Activated CD4-positive, alpha-beta T cell treated with anti-CD3 and anti-CD28 coated beads, Interleukin-2, amount 50 U/mL, for 16 hours (primary cell): ENCODE data around the gene POLG2.
"Not testable (repeated sequence)": the region's sequence is repeated elsewhere in the genome, so short reads cannot be mapped to it uniquely, and the experiment has no call there.

Source experiments
- DNase-seq: peaks from one replicate; pipeline ENCODE4 v3.0.0-alpha.2; 2020

Gene POLG2

GRCh38 chr17:64480951-64481350, 15.9 kb downstream of the POLG2 start:
- DNase-seq, result no peak

DNA sequence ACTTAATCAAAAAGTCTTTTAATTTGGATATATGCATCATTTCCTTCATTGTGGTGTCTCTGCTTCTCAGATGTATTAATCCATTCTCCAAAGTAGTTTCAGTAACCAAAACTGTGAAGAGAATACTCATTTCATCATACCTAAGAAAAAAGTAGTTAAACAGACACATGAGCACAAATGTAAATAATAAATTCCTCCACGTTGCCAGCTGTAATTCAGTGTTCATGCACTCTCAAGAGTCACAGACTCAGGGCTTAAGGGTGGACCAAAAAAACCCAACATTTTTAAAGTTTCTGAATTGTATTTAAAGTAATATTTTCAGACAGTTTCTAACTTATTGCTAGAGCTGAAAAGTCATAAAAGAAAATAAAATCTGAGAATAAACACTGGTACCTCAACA, 19.0 kb downstream of the POLG2 start:
- DNase-seq, result no peak

GRCh38 chr17:64472564-64472963, 24.3 kb downstream of the POLG2 start:
- no peak for DNase-seq

- DNase-seq, result no peak
Measured at GRCh38 chr17:64471440-64471839, 25.4 kb downstream of the POLG2 start.

DNA sequence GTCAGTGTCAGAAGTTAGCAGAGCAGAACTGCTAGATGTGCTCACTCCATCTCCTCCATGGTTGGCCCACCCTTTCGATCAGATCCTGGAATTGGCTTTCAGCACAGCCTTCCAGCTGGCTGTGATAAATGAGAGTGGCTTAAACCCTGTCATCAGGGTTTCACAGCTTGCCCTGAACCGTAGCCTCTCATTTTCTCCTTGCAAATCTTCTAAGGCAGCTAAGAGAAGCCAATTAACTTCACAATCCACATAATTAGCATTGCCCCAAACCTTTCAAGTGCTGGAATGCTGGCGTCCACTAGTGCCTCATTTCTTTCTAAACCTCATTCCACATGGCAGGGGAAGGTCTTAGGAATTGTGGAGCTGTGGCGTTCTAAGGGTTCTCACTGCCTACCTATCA, 26.2 kb downstream of the POLG2 start:
- no peak for DNase-seq

GRCh38 chr17:64466834-64467233, 30.0 kb downstream of the POLG2 start:
- not testable (repeated sequence) for DNase-seq

DNA sequence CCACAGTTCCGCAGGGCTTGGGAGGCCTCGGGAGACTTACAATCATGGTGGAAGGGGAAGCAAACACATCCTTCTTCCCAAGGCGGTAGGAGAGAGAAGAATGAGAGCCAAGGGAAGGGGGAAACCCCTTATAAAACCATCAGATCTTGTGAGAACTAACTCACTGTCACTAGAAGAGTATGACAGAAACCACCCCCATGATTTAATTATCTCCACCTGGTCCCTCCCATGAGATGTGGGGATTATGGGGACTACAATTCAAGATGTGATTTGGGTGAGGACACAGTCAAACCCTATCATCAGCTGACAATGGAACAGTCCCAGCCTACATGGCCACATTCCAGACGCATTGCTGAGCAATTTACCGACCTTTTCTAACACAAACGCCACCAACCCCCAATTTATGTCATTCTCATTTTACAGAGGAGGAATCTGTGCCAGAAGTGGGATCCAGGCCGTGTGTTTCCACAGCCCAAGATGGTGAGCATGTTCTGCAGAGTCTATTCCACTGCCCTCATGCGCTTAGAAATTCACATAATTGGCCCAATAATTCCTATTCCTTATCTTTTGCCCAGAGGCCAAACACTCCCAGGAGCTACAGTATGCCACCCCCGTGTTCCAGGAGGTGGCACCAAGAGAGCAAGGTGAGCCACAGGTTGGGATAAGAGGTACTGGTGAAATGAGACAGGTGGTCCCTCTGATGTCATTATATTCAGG, 30.7 kb downstream of the POLG2 start:
- DNase-seq, result no peak

DNA sequence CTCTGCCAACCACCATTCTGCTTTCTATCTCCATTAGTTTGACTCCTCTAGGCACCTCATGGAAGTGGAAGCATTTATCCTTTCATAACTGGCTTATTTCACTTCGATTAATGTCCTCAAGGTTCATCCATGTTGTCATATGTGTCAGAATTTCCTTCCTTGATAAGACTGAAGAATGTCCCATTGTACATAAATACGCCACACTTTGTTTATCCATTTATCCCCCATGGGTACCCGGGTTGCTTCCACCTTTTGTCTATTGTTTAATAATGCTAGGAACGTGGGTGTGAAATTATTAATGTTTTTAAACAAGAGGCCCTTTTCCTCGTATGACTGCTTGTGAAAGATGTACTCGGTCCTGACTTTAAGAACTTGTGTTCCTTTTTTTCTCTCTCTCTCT, 35.1 kb downstream of the POLG2 start:
- DNase-seq, result no peak

DNA sequence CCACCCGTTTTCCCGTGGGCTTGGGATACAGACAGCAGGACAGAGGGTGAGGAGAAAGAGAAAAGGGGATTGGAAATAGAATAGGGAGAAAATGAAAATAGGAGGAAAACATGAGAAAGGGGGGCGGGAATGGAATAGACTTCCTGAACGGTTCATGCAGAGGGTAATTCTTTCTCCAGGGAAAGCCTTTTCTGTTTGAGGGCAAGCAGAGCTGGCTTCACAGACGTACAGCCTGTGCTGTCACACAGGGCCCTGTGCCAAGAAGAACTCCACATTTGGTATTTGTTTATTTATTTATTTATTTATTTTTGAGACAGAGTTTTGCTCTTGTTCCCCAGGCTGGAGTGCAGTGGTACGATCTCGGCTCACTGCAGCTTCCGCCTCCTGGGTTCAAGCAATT, 35.9 kb downstream of the POLG2 start:
- no peak for DNase-seq

GRCh38 chr17:64459818-64460217, 37.0 kb downstream of the POLG2 start:
- not testable (repeated sequence) for DNase-seq

DNA sequence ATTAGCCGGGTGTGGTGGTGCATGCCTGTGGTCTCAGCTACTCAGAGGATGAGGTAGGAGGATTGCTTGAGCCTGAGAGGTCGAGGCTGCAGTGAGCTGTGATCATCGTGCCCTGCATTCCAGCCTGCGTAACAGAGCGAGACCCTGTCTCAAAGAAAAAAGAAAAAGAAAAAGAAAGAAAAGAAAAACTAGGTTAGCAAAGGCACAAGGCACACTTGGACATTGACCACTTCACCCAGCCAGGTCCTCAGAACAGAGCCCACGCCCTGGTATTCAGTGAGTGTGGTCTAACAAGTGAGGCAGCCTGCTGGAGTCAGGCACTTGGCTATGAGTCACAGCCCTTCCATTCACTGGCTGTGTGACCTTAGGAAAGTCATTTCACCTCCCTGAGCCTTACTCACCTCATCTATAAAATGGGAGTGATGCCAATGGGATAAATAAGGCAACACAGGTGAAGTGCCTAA, 37.5 kb downstream of the POLG2 start:
- no peak for DNase-seq

DNA sequence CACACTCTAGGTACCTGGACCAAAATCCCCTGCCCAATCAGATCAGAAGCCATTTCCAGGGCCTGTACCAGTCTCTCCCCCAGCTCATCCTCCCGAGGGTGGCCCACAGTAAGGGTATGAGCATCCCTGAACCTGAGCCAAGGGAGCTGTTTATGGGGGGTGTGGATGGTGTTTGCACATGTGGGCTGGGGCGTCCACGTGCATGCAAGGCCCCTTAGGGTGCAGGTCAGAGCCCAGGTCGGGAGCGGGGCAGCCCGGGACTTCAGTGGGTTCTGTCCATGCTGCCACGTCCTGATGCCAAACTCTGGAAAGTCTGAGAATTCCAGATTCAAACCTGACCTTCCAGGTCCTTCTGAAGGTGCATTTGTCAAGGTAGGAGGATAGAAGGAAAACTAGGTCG, 38.1 kb downstream of the POLG2 start:
- no peak for DNase-seq

- DNase-seq, result no peak
Measured at GRCh38 chr17:64457156-64457555, 39.7 kb downstream of the POLG2 start.

DNA sequence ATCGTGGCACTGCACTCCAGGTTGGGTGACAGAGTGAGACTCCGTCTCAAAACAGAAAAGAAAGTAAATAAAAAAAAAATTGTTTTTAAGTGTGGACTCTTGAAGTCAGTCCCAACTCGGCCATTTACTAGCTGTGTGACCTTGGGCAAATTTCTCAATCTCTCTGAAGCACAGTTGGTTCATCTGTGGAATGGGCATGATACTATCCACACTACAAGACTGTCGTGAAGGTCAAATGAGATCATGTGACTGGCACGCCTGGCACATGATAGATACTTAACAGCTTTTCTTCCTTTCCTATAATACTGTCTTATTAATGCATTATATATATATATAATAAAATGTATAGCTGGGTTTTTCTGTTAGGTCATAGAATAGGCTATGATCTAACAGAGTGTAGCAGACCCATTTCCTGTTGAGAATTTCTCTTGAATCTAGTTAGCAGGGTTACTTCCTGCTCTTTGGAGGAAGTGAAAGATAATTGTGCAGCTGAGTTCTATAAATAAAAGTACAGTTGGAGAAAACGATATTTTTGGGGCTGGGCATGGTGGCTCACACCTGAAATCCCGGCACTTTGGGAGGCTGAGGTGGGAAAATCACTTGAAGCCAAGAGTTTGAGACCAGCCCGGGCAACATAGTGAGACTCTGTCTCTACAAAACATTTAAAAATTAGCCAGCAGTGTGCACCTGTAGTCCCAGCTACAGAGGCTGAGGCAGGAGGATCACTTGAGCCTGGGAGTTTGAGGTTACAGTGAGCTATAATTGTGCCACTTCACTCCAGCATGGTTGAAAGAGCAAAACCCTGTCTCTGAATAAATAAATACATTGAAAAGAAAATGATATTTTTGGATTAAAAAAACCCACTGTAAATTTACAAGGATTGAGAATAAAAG, 40.6 kb downstream of the POLG2 start:
- DNase-seq, result no peak

DNA sequence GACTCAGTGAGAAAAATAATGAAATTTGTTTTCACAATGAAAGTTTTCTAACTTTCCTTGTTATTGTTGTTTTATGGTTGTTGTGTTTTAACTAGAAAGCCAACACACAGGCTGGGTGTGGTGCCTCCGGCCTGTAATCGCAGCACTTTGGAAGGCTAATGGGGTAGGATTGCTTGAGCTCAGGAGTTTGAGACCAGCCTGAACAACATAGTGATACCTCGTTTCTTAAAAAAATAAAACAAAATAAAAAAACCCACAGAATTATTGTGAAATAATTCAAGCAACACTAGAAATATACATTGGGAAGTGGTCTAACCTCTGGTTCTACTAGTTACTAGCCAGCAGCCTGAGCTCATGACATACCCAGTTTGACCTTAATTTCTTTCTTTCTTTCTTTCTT, 47.3 kb downstream of the POLG2 start:
- DNase-seq, result no peak

DNA sequence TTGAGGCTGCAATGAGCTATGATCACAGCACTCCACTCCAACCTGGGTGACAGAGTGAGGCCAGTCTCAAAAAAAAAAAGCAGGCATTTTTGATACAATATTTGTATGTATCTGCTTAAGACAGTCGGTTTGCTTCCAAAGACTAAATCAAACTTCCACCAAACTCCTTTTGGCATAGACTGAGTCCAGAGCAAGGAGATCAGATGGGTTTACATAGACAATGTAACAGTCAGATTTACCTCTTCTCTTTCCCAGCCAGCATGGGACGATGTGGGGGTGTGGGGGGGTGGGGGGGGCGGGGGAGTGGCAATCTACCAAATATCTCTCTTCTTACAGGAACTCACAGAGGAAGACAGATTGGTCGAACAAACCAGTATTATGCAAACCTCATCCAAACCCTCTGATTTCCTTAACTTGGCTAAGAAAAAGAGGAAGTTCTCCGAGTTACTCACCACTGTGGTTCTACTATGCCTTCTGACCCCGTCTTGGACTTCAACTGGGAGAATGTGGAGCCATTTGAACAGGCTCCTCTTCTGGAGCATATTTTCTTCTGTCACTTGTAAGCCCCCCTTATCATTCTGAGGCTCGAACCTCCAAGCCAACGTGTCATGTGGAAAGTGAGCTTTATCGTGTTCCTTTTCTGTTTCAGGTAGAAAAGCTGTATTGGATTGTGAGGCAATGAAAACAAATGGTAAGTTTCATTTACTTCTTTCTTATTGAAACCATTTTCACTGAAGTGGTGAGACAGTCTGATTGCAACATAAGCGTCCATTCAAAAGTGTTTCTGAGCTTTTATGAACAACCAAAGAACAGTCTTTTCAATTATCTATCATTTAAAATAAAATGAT, 48.0 kb downstream of the POLG2 start, which contains the start of gene MILR1:
Gene MILR1, plus strand, starts transcription at position 451 of the 848 bp plus-strand sequence. Its CDS starts 54 bp downstream, at position 505.
- no peak for DNase-seq

GRCh38 chr17:64447526-64447925, 49.3 kb downstream of the POLG2 start:
- DNase-seq, result peak; percentile 77

- DNase-seq, result no peak
Measured at GRCh38 chr17:64443086-64443760, 53.6 kb downstream of the POLG2 start.

GRCh38 chr17:64442541-64442971, 54.3 kb downstream of the POLG2 start:
- peak; percentile 21 for DNase-seq

DNA sequence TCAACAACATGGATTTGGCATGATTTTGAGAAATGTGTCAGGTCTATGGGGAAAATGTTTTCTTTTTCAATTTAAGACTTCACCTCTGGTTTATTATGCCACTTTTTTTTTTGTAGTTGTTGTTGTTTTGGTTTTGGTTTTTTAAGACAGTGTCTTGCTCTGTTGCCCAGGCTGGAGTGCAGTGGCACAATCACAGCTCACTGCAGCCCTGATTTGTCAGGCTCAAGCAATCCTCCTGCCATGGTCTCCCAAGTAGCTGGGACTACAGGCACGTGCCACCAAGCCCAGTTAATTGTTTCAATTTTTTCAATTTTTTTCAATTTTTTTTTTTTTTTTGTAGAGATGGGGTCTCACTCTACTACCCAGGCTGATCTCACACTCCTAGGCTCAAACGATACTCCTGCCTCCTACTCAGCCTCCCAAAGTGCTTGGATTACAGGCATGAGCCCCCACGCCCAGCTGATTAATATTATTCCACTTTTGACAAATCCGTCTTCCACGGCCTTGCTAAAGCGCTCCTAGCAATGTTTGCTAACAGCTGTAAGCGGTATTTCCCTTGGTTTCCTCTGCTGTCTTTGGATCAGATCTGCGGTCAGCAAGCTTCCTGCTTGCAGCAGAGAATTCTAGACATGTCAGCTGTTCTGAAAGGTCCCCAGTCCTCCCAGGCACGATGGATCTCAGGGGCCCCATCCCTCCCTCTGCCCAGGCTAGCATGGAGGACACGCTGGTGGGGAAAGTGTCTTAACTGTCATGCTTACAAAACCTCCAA, 54.9 kb downstream of the POLG2 start:
- DNase-seq, result peak; percentile 61

GRCh38 chr17:64439956-64440355, 56.9 kb downstream of the POLG2 start:
- DNase-seq, result no peak

DNA sequence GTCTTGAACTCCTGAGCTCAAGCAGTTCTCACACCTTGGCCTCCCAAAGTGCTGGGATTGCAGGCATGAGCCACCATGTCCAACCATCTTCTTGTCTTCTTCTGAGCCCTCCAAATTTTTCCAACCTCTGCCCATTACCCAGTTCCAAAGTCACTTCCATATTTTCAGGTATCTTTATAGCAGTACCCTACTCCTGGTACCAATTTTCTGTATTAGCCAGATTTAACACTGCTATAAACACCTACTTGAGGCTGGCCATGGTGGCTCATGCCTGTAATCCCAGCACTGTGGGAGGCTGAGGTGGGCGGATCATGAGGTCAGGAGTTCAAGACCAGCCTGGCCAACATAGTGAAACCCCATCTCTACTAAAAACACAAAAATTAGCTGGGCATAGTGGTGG, 57.3 kb downstream of the POLG2 start:
- DNase-seq, result not testable (repeated sequence)
